Cardiac septum (tissue), 1 donor: ENCODE results near the gene RAD51D. TPM values are rescaled to one million over a fixed set of nuclear protein-coding genes. Genes with fewer than 3 reads are reported as not detected.
A peak's percentile ranks its signal among the peaks of the same experiment; 100 is the strongest.
"Not testable (repeated sequence)": the region's sequence is repeated elsewhere in the genome, so short reads cannot be mapped to it uniquely, and the experiment has no call there.

Source experiments
- DNase-seq: peaks from one replicate; pipeline ENCODE4 v3.0.0-alpha.2; 2020; ENCODE audit warnings: low spot score
- intact Hi-C: fragments of 100-400 bp; cut with DNase I; formaldehyde crosslinking; loops from one replicate; pipeline ENCODE4 v1.14.0; 2022
- total RNA-seq: library from RNA; stranded (reverse); fragmentation: NEBNext Ultra II Directional; extraction: Animal tissue kit (Norgen Biotek cat#: 25700); gene quantifications from one replicate; pipeline ENCODE4 v1.2.1, GENCODE V29; 2021
- donor health status: DM: no; HTN: no; CAD: no.

The RAD51D gene
- total RNA-seq, 1 donor from 2014 or later = 6.5 TPM

DNA sequence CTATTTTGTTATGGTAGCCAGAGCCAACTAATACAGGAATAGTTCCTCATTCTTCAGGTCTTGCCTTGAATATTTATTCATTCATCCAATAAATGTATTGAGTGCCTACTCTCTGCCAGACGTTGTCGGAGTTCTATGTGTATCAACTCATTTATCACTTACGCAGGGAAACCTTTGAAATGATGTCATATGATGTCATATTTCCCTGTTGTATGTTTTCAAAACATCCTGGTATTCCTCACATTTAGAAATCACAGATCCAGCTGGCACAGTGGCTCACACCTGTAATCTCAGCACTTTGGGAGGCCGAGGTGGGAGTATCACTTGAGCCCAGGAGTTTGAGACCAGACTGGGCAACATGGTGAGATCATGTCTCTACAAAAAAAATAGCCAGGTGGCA is 25.2 kb upstream of the RAD51D start:
- intact Hi-C loops = no loop called here
- DNase-seq = no peak

DNA sequence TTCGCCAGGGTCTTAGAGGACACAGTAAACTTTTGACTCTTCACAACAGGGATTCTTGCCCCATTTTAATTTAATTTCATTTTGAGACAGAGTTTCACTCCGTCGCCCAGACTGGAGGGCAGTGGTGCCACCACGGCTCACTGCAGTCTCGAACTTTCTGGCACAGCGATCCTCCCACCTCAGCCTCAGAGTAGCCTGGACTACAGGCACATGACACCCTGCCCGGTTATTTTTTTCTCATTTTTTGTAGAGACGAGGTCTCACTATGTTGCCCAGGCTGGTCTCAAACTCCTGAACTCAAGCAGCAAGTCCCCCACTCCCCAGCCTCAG is 22.8 kb upstream of the RAD51D start:
- intact Hi-C loops = no loop called here

DNA sequence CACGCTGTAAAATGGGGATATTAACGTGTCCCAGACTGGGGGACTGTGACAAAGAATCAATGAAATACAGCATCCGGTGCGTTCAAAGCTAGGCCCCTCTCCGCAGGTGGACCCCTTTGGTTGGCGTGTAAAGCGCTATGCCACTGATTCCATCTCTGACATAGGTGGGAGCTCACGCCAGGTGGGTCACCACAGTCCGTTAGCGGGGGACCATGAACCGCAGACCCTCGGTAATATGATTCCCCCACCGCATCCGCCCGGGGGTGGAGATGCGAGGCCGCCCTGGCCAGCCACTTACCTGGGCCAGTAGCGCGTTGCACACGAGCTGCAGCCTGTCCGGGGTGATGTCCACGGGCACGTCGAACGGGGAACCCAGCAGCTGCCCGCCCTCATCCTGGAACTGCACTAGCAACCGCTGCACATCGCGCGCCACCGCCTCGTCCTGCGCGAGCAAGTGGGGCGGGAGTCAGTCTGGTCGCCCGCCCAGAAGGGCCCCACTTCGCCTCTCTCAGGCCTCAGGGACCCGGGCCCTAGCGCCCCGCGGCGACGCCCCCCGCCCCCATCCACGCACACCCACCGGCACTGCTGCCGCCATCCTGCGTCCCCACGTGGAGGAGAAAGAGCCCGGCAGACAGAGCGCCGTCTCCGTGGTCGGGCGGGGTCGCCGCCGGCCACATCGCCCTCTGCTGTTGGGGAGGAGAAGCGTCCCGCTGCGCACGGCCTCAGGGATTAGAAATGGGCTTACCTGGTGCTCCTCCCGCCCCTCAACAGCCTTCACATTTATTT is 22.2 kb upstream of the RAD51D start, which contains the start of gene NLE1:
NLE1 (minus strand) TSS at position 623 of the 786 bp plus-strand sequence; CDS start at position 595, 28 bp downstream.
- intact Hi-C loops = no loop called here

More for the DNA sequence above, 22.8 kb upstream of the RAD51D start:
- DNase-seq = no peak

GRCh38 chr17:35138218-35138617 is 18.6 kb upstream of the RAD51D start:
- intact Hi-C loops = no loop called here
- DNase-seq = no peak

More for the DNA sequence above, 22.2 kb upstream of the RAD51D start, which contains the start of gene NLE1:
- DNase-seq = peak; percentile 93

- DNase-seq = no peak
These were observed 15.7 kb upstream of the RAD51D start for GRCh38 chr17:35135322-35135721.

DNA sequence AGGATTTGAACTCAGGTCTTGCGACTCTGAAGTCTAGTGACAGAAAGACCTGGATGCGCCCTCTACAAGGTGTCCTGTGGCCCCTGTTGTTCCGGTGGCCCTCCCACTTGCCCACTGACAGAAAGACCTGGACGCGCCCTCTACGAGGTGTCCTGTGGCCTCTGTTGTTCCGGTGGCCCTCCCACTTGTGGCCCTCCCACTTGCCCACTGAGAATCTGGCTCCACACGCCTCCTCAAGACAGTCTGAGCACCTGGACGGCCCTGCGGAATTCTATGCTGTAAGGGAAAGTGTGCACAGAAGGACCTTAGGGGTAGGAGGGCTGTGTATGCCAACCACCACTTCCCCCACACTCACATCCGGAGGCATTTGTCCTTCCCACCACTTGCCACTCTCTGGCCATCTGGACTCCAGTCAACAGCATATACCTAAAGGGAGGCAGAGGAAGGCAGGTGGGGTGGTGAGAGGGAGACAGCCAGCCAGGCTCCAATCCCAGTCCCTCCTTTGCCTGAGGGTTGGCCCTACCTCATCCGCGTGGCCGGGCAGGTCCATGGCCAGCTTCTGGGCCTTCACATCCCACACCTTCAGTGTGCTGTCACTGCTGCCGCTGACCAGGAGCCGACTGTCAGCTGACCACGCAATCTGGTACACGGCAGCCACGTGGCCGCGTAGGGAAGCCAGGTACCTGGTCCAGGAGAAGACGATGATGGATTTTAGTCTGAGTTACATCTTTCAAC is 13.3 kb upstream of the RAD51D start:
- DNase-seq = no peak
- intact Hi-C loops = no loop called here

More at GRCh38 chr17:35135322-35135721, 15.7 kb upstream of the RAD51D start:
- intact Hi-C loops = no loop called here

- DNase-seq = no peak
- intact Hi-C loops = no loop called here
These were observed 12.4 kb upstream of the RAD51D start for GRCh38 chr17:35132099-35132498.

DNA sequence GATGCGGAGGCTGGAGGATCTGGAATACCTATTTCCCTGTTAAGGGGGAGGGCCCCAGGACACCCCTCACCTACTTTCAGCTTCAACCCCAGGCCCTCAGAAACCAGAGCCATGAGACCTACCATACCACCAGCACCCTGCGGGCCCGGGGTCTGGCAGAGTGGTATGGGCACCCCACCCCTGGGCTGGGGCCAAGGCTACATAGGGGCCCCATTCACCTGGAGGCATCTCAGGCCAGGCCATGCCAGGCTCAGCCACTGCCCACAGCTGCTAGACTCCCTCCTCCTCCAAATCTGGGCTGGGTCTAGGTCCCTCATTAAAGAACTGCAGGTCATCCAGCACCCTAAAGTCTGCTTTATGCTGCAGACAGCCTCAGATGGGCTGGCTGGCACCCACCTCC is 10.7 kb upstream of the RAD51D start:
- DNase-seq = no peak
- intact Hi-C loops = no loop called here

GRCh38 chr17:35129973-35130351 is 10.3 kb upstream of the RAD51D start:
- intact Hi-C loops = no loop called here
- no peak for DNase-seq

GRCh38 chr17:35129154-35129972 is 9.7 kb upstream of the RAD51D start:
- intact Hi-C loops = no loop called here
- DNase-seq = no peak

- no peak for DNase-seq
- intact Hi-C loops = no loop called here
These were observed 8.3 kb upstream of the RAD51D start for GRCh38 chr17:35127751-35128514.

- intact Hi-C loops = no loop called here
- DNase-seq = no peak
These were observed 1.7 kb upstream of the RAD51D start, which contains the start of gene FNDC8 for GRCh38 chr17:35121315-35121714. FNDC8 (plus strand) TSS chr17:35121615; CDS start chr17:35121694, 79 bp downstream.

- DNase-seq = no peak
- intact Hi-C loops = loop anchor here (2.0 to 5.0 kb wide), 4 partner anchors 121 to 696 kb away; no protein-coding TSS in a partner anchor
These were observed 1.7 kb downstream of the RAD51D start for GRCh38 chr17:35117984-35118383.

DNA sequence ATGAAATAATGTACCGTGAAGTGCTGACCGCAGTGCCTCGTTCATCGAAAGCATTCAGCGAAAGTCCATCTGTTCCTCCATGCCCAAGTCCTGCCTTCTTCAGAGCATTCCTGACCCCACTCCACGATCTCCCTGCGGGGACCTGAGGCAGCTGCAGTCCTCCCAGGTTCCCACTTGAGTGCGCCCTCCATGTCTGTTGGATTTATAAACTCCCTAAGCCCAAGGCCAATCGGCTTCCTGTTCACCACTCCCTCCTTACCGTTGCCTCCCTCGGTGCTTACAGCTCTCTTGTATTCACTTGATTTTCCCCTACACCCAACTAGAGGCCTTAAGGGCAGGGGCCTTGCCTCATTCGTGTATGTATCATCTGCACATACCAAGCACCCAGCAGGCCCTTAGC is 2.8 kb downstream of the RAD51D start:
- intact Hi-C loops = loop anchor here (5.0 kb wide), 3 partner anchors 575 to 695 kb away; no protein-coding TSS in a partner anchor

DNA sequence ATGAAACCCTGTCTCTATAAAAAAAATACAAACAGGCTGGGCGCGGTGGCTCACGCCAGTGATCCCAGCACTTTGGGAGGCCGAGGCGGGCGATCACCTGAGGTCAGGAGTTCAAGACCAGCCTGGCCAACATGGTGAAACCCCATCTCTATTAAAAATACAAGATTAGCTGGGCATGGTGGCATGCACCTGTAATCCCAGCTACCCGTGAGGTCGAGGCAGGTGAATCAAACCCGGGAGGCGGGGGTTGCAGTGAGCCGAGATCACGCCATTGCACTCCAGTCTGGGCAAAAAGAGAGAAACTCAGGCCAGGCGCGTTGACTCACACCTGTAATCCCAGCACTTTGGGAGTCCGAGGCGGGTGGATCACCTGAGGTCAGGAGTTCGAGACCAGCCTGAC is 8.9 kb downstream of the RAD51D start:
- DNase-seq, intact Hi-C loops: not testable (repeated sequence)

More for the DNA sequence above, 2.8 kb downstream of the RAD51D start:
- DNase-seq = no peak

- peak; percentile 22 for DNase-seq
- intact Hi-C loops = no loop called here
These were observed 14.7 kb downstream of the RAD51D start for GRCh38 chr17:35104844-35105450.

GRCh38 chr17:35103271-35103670 is 16.4 kb downstream of the RAD51D start:
- intact Hi-C loops = no loop called here
- DNase-seq = peak; percentile 27

DNA sequence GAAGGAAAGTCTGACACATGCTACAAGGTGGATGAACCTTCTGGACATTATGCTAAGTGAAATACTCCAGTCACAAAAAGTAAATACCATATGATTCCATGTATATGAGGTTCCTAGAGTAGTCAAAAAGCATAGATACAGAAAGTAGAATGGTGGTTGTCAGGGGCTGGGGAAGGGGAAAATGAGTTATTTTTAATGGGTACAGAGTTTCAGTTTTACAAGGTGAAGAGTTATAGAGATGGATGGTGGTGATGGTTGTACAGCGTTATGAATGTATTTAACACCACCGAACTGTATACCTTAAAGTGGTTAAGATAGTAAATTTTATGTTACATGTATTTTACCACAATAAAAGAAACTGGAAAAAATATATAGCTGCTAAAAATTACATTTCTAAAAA is 17.9 kb downstream of the RAD51D start:
- no peak for DNase-seq
- intact Hi-C loops = no loop called here

GRCh38 chr17:35101036-35101435 is 18.6 kb downstream of the RAD51D start:
- DNase-seq = no peak
- intact Hi-C loops = no loop called here
